Measurements from ENCODE around the gene ZNF319.
"Not testable (repeated sequence)": the region's sequence is repeated elsewhere in the genome, so short reads cannot be mapped to it uniquely, and the experiment has no call there.

The ZNF319 gene

GRCh38 chr16:58004736-58005135, 4.3 kb upstream of the ZNF319 start:
- not testable (repeated sequence) for H3K9me3 ChIP-seq (ENCODE audit: control insufficient read depth in 5 of 5, low read length in 5 of 5); H3K27me3 ChIP-seq (ENCODE audit: control insufficient read depth in 5 of 5, insufficient read depth in 4 of 5, low read length in 5 of 5); H3K4me3 ChIP-seq (ENCODE audit: low read depth in 1 of 5, low read length in 5 of 5); H3K27ac ChIP-seq (ENCODE audit: low read depth, low read length); H3K9ac ChIP-seq (ENCODE audit: low read length in 5 of 5); H3K36me3 ChIP-seq (ENCODE audit: control insufficient read depth in 5 of 5, insufficient read depth in 5 of 5, low read length in 5 of 5)
- H3K4me1 ChIP-seq (ENCODE audit: control insufficient read depth in 5 of 5, insufficient read depth in 5 of 5, low read length in 5 of 5) = peaks cover 2 to 21% (median 13%) of the 10 kb centered on the region in 5 donors

DNA sequence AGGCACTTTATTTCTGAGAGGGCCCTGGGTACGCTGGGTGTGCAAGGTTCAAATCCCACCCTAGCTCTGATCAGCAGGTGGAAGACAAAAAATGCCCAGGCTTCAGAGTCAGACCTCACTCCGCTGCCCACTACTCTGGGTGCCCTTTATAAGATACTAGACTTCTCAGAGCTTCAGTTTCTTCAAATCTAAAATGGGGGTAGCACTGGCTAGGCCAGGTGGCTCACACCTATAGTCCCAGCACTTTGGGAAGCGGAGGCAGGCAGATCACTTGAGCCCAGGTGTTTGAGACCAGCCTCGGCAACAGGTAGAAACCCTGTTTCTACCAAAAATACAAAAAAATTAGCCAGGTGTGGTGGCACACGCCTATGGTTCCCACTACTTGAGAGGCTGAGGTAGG, 2.5 kb upstream of the ZNF319 start:
- no peaks in the 10 kb centered on the region for H3K27me3 ChIP-seq (ENCODE audit: control insufficient read depth in 5 of 5, insufficient read depth in 4 of 5, low read length in 5 of 5)
- peaks cover 6 to 39% (median 29%) of the 10 kb centered on the region in 5 donors for H3K4me1 ChIP-seq (ENCODE audit: control insufficient read depth in 5 of 5, insufficient read depth in 5 of 5, low read length in 5 of 5)
- H3K9ac ChIP-seq (ENCODE audit: low read length in 5 of 5) = no peak overlapping the region
- peaks cover 0 to 12% (median 5%) of the 10 kb centered on the region in 5 donors for H3K36me3 ChIP-seq (ENCODE audit: control insufficient read depth in 5 of 5, insufficient read depth in 5 of 5, low read length in 5 of 5)
- no peak overlapping the region for H3K4me3 ChIP-seq (ENCODE audit: low read depth in 1 of 5, low read length in 5 of 5)
- no peaks in the 10 kb centered on the region for H3K9me3 ChIP-seq (ENCODE audit: control insufficient read depth in 5 of 5, low read length in 5 of 5)
- H3K27ac ChIP-seq (ENCODE audit: low read depth, low read length) = no peak overlapping the region

GRCh38 chr16:58002416-58002800, 1.9 kb upstream of the ZNF319 start:
- no peak overlapping the region for H3K4me3 ChIP-seq (ENCODE audit: low read depth in 1 of 5, low read length in 5 of 5)
- H3K9ac ChIP-seq (ENCODE audit: low read length in 5 of 5) = no peak overlapping the region
- peaks cover 6 to 39% (median 32%) of the 10 kb centered on the region in 5 donors for H3K4me1 ChIP-seq (ENCODE audit: control insufficient read depth in 5 of 5, insufficient read depth in 5 of 5, low read length in 5 of 5)
- H3K9me3 ChIP-seq (ENCODE audit: control insufficient read depth in 5 of 5, low read length in 5 of 5) = no peaks in the 10 kb centered on the region
- peaks cover 0 to 18% (median 11%) of the 10 kb centered on the region in 5 donors for H3K36me3 ChIP-seq (ENCODE audit: control insufficient read depth in 5 of 5, insufficient read depth in 5 of 5, low read length in 5 of 5)
- peak overlapping the region; percentile 37 for H3K27ac ChIP-seq (ENCODE audit: low read depth, low read length)
- H3K27me3 ChIP-seq (ENCODE audit: control insufficient read depth in 5 of 5, insufficient read depth in 4 of 5, low read length in 5 of 5) = no peaks in the 10 kb centered on the region

DNA sequence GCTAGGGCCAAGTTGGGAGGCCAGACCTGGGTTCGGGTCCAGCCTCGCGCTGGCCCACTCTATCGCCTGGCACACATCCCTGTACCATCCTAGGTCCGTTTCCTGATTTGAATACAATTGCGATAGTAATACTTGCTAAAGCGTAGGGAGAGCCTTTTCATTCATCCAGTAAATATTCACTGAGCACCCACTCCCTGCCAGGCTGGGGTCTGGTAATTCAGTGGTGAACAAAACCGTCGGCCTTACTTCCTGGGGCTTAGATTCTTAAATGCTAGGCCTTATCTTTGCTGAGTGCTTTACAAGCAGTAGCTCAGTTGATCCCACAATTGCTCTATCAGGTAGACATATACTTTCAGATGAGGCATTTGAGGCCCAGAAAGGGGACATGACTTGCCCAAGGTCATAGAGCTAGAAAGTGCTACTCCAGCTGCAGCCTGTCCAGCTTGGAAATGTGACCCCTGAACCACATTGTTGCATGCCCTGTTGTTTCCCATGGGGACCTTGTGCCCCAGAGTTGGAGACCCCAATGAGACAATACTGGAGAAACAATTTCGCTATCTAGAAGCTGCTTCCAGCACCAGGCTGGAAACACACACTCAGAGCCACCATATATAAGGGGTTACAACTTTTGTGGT, 1.4 kb upstream of the ZNF319 start:
- Histone ChIP-seq H3K27ac (ENCODE audit: low read depth, low read length) (peak overlapping the region; percentile 37), H3K9me3 (ENCODE audit: control insufficient read depth in 5 of 5, low read length in 5 of 5) (no peaks in the 10 kb centered on the region), H3K4me1 (ENCODE audit: control insufficient read depth in 5 of 5, insufficient read depth in 5 of 5, low read length in 5 of 5) (peaks cover 6 to 39% (median 32%) of the 10 kb centered on the region in 5 donors), H3K27me3 (ENCODE audit: control insufficient read depth in 5 of 5, insufficient read depth in 4 of 5, low read length in 5 of 5) (no peaks in the 10 kb centered on the region), H3K36me3 (ENCODE audit: control insufficient read depth in 5 of 5, insufficient read depth in 5 of 5, low read length in 5 of 5) (peaks cover 0 to 23% (median 14%) of the 10 kb centered on the region in 5 donors), H3K9ac (ENCODE audit: low read length in 5 of 5) (peak overlapping the region in 2 of 5 donors; percentile 86 to 89), H3K4me3 (ENCODE audit: low read depth in 1 of 5, low read length in 5 of 5) (peak overlapping the region; percentile 1 to 85 (median 78))

- H3K36me3 ChIP-seq (ENCODE audit: control insufficient read depth in 5 of 5, insufficient read depth in 5 of 5, low read length in 5 of 5) = peaks cover 0 to 32% (median 23%) of the 10 kb centered on the region in 5 donors
- H3K27ac ChIP-seq (ENCODE audit: low read depth, low read length) = peak within 1 kb of the TSS; percentile 86
- H3K9ac ChIP-seq (ENCODE audit: low read length in 5 of 5) = peak within 1 kb of the TSS; percentile 38 to 89 (median 86)
- no peaks in the 10 kb centered on the region for H3K27me3 ChIP-seq (ENCODE audit: control insufficient read depth in 5 of 5, insufficient read depth in 4 of 5, low read length in 5 of 5)
- H3K4me1 ChIP-seq (ENCODE audit: control insufficient read depth in 5 of 5, insufficient read depth in 5 of 5, low read length in 5 of 5) = peaks cover 6 to 39% (median 32%) of the 10 kb centered on the region in 5 donors
- peak within 1 kb of the TSS; percentile 37 to 85 (median 78) for H3K4me3 ChIP-seq (ENCODE audit: low read depth in 1 of 5, low read length in 5 of 5)
- no peaks in the 10 kb centered on the region for H3K9me3 ChIP-seq (ENCODE audit: control insufficient read depth in 5 of 5, low read length in 5 of 5)
Measured at GRCh38 chr16:58000706-58001676, 519 bp upstream of the ZNF319 start, which contains the start of gene USB1. TSS of gene USB1 (plus strand) at chr16:58001407. CDS start at chr16:58001484, 77 bp downstream.

DNA sequence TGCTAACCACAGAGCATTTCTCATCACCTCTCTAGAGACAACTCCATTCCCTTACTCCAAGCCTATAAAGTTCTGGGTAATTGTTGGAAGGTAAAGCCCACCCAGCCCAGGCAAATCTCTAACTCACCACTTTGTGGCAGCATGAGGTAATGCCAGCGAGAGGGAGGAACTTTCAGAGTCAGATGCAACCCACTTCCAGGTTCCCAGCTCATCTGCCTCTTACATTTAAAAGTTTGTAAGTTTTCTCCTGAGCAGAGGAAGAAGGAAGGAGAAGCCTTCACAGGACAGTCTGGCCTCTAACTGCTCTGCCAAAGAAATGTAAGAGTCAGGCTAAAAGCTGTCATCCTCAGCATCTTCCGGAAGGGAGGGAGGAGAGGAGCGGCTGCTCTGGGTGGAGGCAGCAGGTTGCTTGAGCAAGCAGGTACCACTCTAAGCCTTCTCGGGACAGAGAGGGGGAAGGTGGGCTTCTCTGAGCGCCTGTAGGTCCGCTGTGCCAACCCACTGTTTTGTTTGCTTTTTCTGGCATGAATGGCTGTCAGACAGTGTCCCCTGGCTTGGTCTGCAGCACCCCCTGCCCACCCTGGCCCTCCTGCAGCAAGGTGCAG, 1.0 kb downstream of the ZNF319 start:
- H3K4me3 ChIP-seq (ENCODE audit: low read depth in 1 of 5, low read length in 5 of 5) = peak overlapping the region; percentile 62 to 78 (median 67)

GRCh38 chr16:57998992-57999365, 1.5 kb downstream of the ZNF319 start:
- Histone ChIP-seq H3K27me3 (ENCODE audit: control insufficient read depth in 5 of 5, insufficient read depth in 4 of 5, low read length in 5 of 5) (no peaks in the 10 kb centered on the region), H3K9me3 (ENCODE audit: control insufficient read depth in 5 of 5, low read length in 5 of 5) (no peaks in the 10 kb centered on the region), H3K36me3 (ENCODE audit: control insufficient read depth in 5 of 5, insufficient read depth in 5 of 5, low read length in 5 of 5) (peaks cover 0 to 43% (median 37%) of the 10 kb centered on the region in 5 donors), H3K4me1 (ENCODE audit: control insufficient read depth in 5 of 5, insufficient read depth in 5 of 5, low read length in 5 of 5) (peaks cover 6 to 46% (median 40%) of the 10 kb centered on the region in 5 donors), H3K4me3 (ENCODE audit: low read depth in 1 of 5, low read length in 5 of 5) (peak overlapping the region in 4 of 5 donors; percentile 65 to 78 (median 68)), H3K9ac (ENCODE audit: low read length in 5 of 5) (peak overlapping the region in 4 of 5 donors; percentile 1 to 93 (median 80)), H3K27ac (ENCODE audit: low read depth, low read length) (no peak overlapping the region)

More for the DNA sequence above, 1.0 kb downstream of the ZNF319 start:
- H3K9me3 ChIP-seq (ENCODE audit: control insufficient read depth in 5 of 5, low read length in 5 of 5) = no peaks in the 10 kb centered on the region
- H3K27me3 ChIP-seq (ENCODE audit: control insufficient read depth in 5 of 5, insufficient read depth in 4 of 5, low read length in 5 of 5) = no peaks in the 10 kb centered on the region
- H3K27ac ChIP-seq (ENCODE audit: low read depth, low read length) = peak overlapping the region; percentile 23
- peak overlapping the region in 4 of 5 donors; percentile 79 to 93 (median 80) for H3K9ac ChIP-seq (ENCODE audit: low read length in 5 of 5)
- peaks cover 0 to 38% (median 32%) of the 10 kb centered on the region in 5 donors for H3K36me3 ChIP-seq (ENCODE audit: control insufficient read depth in 5 of 5, insufficient read depth in 5 of 5, low read length in 5 of 5)
- H3K4me1 ChIP-seq (ENCODE audit: control insufficient read depth in 5 of 5, insufficient read depth in 5 of 5, low read length in 5 of 5) = peaks cover 6 to 43% (median 40%) of the 10 kb centered on the region in 5 donors

DNA sequence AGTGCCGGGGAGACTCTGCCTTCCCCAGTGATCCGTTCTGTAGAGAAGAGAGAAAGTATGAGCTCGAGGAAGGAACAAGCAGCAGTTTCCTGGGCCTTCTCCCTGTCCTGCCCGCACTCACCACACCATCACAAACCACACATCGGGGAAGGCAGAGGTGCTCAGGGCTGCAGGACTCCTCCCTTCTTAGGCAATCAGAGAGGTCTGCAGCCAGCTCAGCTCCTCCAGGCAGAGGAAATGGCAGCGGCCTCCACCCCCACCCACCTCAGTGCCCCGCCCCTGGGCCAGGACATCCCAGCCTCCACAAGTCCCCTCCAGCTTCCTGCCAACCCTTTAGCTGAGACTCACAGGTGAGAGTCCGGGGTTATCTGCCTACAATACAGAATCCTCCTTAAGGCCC, 2.0 kb downstream of the ZNF319 start:
- Histone ChIP-seq H3K9ac (ENCODE audit: low read length in 5 of 5) (peak overlapping the region in 4 of 5 donors; percentile 1 to 93 (median 80)), H3K27ac (ENCODE audit: low read depth, low read length) (no peak overlapping the region)

GRCh38 chr16:57997528-57998265, 2.8 kb downstream of the ZNF319 start:
- peaks cover 6 to 46% (median 40%) of the 10 kb centered on the region in 5 donors for H3K4me1 ChIP-seq (ENCODE audit: control insufficient read depth in 5 of 5, insufficient read depth in 5 of 5, low read length in 5 of 5)
- no peaks in the 10 kb centered on the region for H3K27me3 ChIP-seq (ENCODE audit: control insufficient read depth in 5 of 5, insufficient read depth in 4 of 5, low read length in 5 of 5)
- peaks cover 0 to 49% (median 34%) of the 10 kb centered on the region in 5 donors for H3K36me3 ChIP-seq (ENCODE audit: control insufficient read depth in 5 of 5, insufficient read depth in 5 of 5, low read length in 5 of 5)
- no peaks in the 10 kb centered on the region for H3K9me3 ChIP-seq (ENCODE audit: control insufficient read depth in 5 of 5, low read length in 5 of 5)
- no peak overlapping the region for H3K9ac ChIP-seq (ENCODE audit: low read length in 5 of 5)
- no peak overlapping the region for H3K4me3 ChIP-seq (ENCODE audit: low read depth in 1 of 5, low read length in 5 of 5)
- H3K27ac ChIP-seq (ENCODE audit: low read depth, low read length) = no peak overlapping the region

More for the DNA sequence above, 2.0 kb downstream of the ZNF319 start:
- H3K36me3 ChIP-seq (ENCODE audit: control insufficient read depth in 5 of 5, insufficient read depth in 5 of 5, low read length in 5 of 5) = peaks cover 0 to 48% (median 36%) of the 10 kb centered on the region in 5 donors
- H3K4me1 ChIP-seq (ENCODE audit: control insufficient read depth in 5 of 5, insufficient read depth in 5 of 5, low read length in 5 of 5) = peaks cover 6 to 46% (median 40%) of the 10 kb centered on the region in 5 donors
- no peak overlapping the region for H3K4me3 ChIP-seq (ENCODE audit: low read depth in 1 of 5, low read length in 5 of 5)
- no peaks in the 10 kb centered on the region for H3K27me3 ChIP-seq (ENCODE audit: control insufficient read depth in 5 of 5, insufficient read depth in 4 of 5, low read length in 5 of 5)
- no peaks in the 10 kb centered on the region for H3K9me3 ChIP-seq (ENCODE audit: control insufficient read depth in 5 of 5, low read length in 5 of 5)
